ENCODE measurements around the gene TSPEAR. TPM values are rescaled to one million over a fixed set of nuclear protein-coding genes. Genes with fewer than 3 reads are reported as not detected.

TSPEAR gene
- total RNA-seq, 4 donors from 2014 or later: 0.18 to 0.69 (median 0.51) TPM; not detected in 1

- no peaks in the 10 kb centered on the region for H3K36me3 ChIP-seq
- H3K9me3 ChIP-seq: no peaks in the 10 kb centered on the region
- intact Hi-C loops (cut with DNase I; ENCODE audit: low total_unique reads): no loop called here
- no peaks in the 10 kb centered on the region for H3K4me1 ChIP-seq
- H3K4me3 ChIP-seq: no peak overlapping the region
- H3K27me3 ChIP-seq: no peaks in the 10 kb centered on the region
- no peak for DNase-seq
- no peak for TF ChIP-seq POLR2A (IDR thresholded peaks at IDR 0.05)
- no peak overlapping the region for H3K27ac ChIP-seq
Measured at GRCh38 chr21:44514218-44514520, 197.2 kb downstream of the TSPEAR start.

- Histone ChIP-seq H3K4me1 (no peaks in the 10 kb centered on the region), H3K27ac (no peak overlapping the region), H3K27me3 (no peaks in the 10 kb centered on the region), H3K4me3 (no peak overlapping the region), H3K36me3 (no peaks in the 10 kb centered on the region), H3K9me3 (no peaks in the 10 kb centered on the region)
- TF ChIP-seq POLR2A (IDR thresholded peaks at IDR 0.05): no peak
- TF ChIP-seq, protein P1, sequence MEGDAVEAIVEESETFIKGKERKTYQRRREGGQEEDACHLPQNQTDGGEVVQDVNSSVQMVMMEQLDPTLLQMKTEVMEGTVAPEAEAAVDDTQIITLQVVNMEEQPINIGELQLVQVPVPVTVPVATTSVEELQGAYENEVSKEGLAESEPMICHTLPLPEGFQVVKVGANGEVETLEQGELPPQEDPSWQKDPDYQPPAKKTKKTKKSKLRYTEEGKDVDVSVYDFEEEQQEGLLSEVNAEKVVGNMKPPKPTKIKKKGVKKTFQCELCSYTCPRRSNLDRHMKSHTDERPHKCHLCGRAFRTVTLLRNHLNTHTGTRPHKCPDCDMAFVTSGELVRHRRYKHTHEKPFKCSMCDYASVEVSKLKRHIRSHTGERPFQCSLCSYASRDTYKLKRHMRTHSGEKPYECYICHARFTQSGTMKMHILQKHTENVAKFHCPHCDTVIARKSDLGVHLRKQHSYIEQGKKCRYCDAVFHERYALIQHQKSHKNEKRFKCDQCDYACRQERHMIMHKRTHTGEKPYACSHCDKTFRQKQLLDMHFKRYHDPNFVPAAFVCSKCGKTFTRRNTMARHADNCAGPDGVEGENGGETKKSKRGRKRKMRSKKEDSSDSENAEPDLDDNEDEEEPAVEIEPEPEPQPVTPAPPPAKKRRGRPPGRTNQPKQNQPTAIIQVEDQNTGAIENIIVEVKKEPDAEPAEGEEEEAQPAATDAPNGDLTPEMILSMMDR (IDR thresholded peaks at IDR 0.05): no peak
- intact Hi-C loops (cut with DNase I; ENCODE audit: low total_unique reads): no loop called here
- no peak for DNase-seq
Measured at GRCh38 chr21:44513389-44514217, 197.8 kb downstream of the TSPEAR start.

DNA sequence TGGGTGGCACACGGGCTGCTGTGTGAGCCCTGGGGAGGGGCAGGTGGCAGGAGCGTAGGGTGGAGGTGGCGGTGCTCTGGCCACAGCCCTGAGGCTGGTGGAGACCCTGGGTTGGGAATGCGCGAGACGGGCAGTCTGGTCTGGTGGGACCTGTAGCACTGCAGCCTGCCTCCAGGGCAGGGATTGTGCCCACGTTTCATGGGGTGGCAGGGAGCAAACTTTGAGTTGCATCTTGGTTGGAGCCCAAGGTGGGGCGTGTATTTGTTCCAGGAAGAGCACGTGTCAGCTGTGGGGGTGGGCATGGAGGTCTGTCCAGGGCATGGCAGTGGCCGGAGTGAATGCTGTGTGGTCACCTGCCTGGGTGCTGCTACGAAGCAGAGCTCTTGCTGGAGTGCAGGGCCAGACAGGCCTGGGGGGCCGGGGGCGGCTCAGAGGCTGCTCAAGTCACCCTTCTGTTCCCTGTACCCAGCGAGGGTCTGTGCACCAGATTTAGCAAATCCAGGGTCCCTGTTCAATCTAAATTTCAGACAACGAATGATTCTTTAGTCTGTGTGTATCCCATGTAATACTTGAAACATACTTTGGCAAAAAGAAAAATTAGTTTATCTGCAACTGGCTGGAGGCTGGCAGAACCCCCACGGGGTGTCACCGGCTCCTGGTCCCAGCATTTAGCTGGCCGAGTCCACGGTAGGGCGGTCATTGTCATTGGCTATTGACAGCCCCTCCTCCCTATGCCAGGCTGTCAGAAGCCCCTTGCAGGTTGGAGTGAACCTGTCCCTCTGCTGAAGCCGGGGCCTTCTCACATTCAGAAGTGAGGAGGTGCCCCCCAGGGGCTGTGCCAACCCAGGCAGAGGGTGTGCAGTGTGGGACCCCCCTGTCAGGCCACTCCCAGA lies 198.6 kb downstream of the TSPEAR start:
- H3K4me3 ChIP-seq: no peak overlapping the region
- no peaks in the 10 kb centered on the region for H3K9me3 ChIP-seq
- intact Hi-C loops (cut with DNase I; ENCODE audit: low total_unique reads): no loop called here
- no peaks in the 10 kb centered on the region for H3K36me3 ChIP-seq
- no peaks in the 10 kb centered on the region for H3K27me3 ChIP-seq
- no peak overlapping the region for H3K27ac ChIP-seq
- TF ChIP-seq POLR2A (IDR thresholded peaks at IDR 0.05): no peak
- TF ChIP-seq, protein P1 (IDR thresholded peaks at IDR 0.05): no peak
- H3K4me1 ChIP-seq: no peaks in the 10 kb centered on the region
- no peak for DNase-seq

DNA sequence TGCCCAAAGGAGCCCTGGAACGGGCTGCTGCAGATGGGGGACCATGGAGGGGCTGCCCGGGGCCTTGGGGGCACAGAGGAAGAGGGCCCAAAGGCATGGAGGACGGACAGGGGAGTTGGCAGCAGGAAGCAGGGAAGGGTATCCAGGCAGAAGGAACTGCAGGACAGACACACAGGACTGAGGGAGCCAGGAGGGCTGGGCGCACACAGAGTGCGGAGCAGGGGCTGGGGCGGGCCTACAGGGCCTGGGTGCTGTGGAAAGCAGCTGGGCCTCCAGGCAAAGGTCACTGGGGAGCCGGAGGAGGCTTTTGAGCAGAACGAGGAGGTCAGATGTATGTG lies 199.5 kb downstream of the TSPEAR start:
- no peak for DNase-seq
- no peak overlapping the region for H3K27ac ChIP-seq
- no peaks in the 10 kb centered on the region for H3K27me3 ChIP-seq
- no peak for TF ChIP-seq POLR2A (IDR thresholded peaks at IDR 0.05)
- H3K9me3 ChIP-seq: no peaks in the 10 kb centered on the region
- no peaks in the 10 kb centered on the region for H3K4me1 ChIP-seq
- intact Hi-C loops (cut with DNase I; ENCODE audit: low total_unique reads): no loop called here
- no peak overlapping the region for H3K4me3 ChIP-seq
- no peaks in the 10 kb centered on the region for H3K36me3 ChIP-seq

GRCh38 chr21:44511219-44511937 lies 200.0 kb downstream of the TSPEAR start:
- no peaks in the 10 kb centered on the region for H3K36me3 ChIP-seq
- TF ChIP-seq, protein P1 (IDR thresholded peaks at IDR 0.05): no peak
- TF ChIP-seq POLR2A (IDR thresholded peaks at IDR 0.05): no peak
- H3K9me3 ChIP-seq: no peaks in the 10 kb centered on the region
- H3K4me1 ChIP-seq: no peaks in the 10 kb centered on the region
- no peak overlapping the region for H3K4me3 ChIP-seq
- H3K27ac ChIP-seq: no peak overlapping the region
- H3K27me3 ChIP-seq: no peaks in the 10 kb centered on the region
- intact Hi-C loops (cut with DNase I; ENCODE audit: low total_unique reads): no loop called here
- DNase-seq: no peak
